CD4-positive, alpha-beta T cell (primary cell): Measurements from ENCODE around the gene CHRNB4. TPM values are rescaled to one million over a fixed set of nuclear protein-coding genes. Genes with fewer than 3 reads are reported as not detected.

Experiments
- ATAC-seq: fragments of 200-7000 bp; cut with Tn5 transposase; one replicate; pipeline ENCODE4 v1.10.0; 2022; ENCODE audit warnings: mild to moderate bottlenecking; ENCODE audit not compliant: poor library complexity
- CTCF ChIA-PET: fragments of 350-600 bp; sonication (Branson Sonifier 250); formaldehyde crosslinking; loops from one replicate; lab custom pipeline; 2021; ENCODE audit warnings: antibody characterized with exemption, inconsistent platforms; lab: Charles Lee
- POLR2A ChIA-PET: fragments of 350-600 bp; sonication (Branson Sonifier 250); formaldehyde crosslinking; loops from one replicate; lab custom pipeline; 2021; ENCODE audit warnings: antibody characterized with exemption, inconsistent platforms; lab: Charles Lee
- DNase-seq, 14 experiments: peaks; one replicate each; pipeline ENCODE4 v3.0.0-alpha.2; 2013 to 2020; ENCODE audit warnings: mixed read lengths in 2 of 14
- H3K27ac ChIP-seq, 2 donors: one replicate each; pipeline versions ENCODE4 v1.5.1 to v1.7.0; 2013; ENCODE audit warnings: low read length in 2 of 2, low read depth in 1 of 2, mild to moderate bottlenecking in 1 of 2
- H3K27me3 ChIP-seq, 2 experiments: 1 replicate in 1 of 2; 2 replicates in 1 of 2; pipeline versions ENCODE4 v1.6.1 to v1.7.0; 2013; ENCODE audit warnings: low read length in 2 of 2, control low read depth in 1 of 2, mild to moderate bottlenecking in 1 of 2, moderate library complexity in 1 of 2; ENCODE audit not compliant: insufficient read depth in 2 of 2, control insufficient read depth in 1 of 2
- H3K36me3 ChIP-seq: one replicate; pipeline ENCODE4 v1.6.1; 2013; ENCODE audit warnings: low read length, control low read depth; ENCODE audit not compliant: insufficient read depth
- H3K4me1 ChIP-seq: one replicate; pipeline ENCODE4 v1.6.1; 2013; ENCODE audit warnings: low read length, control low read depth; ENCODE audit not compliant: insufficient read depth
- H3K4me3 ChIP-seq: one replicate; pipeline ENCODE4 v1.5.1; 2013; ENCODE audit warnings: mild to moderate bottlenecking, low read length, moderate library complexity
- H3K9me3 ChIP-seq, 2 experiments: 1 replicate in 1 of 2; 2 replicates in 1 of 2; pipeline versions ENCODE4 v1.6.1 to v1.7.0; 2013; ENCODE audit warnings: low read length in 2 of 2, mild to moderate bottlenecking in 2 of 2, control low read depth in 1 of 2, moderate library complexity in 1 of 2; ENCODE audit not compliant: control insufficient read depth in 1 of 2, insufficient read depth in 1 of 2
- H3K27ac Mint-ChIP-seq: one replicate; pipeline ENCODE4 v1.8.0; 2020; ENCODE audit warnings: mixed read lengths
- H3K27me3 Mint-ChIP-seq: one replicate; pipeline ENCODE4 v1.8.0; 2021; ENCODE audit warnings: mixed read lengths
- H3K36me3 Mint-ChIP-seq: one replicate; pipeline ENCODE4 v1.8.0; 2021; ENCODE audit warnings: low read depth, mixed read lengths
- H3K4me1 Mint-ChIP-seq: one replicate; pipeline ENCODE4 v1.8.0; 2021; ENCODE audit warnings: low read depth, mixed read lengths
- H3K4me3 Mint-ChIP-seq: one replicate; pipeline ENCODE4 v1.8.0; 2020; ENCODE audit warnings: mild to moderate bottlenecking, mixed read lengths
- H3K9me3 Mint-ChIP-seq: one replicate; pipeline ENCODE4 v1.8.0; 2020; ENCODE audit warnings: mixed read lengths
- CTCF ChIP-seq: fragments of 200-600 bp; IDR thresholded peaks from one replicate; pipeline ENCODE4 v1.8.0; 2022; ENCODE audit warnings: antibody characterized with exemption, mild to moderate bottlenecking
- intact Hi-C, 2 experiments: fragments of 100-400 bp; cut with DNase I in 1 of 2; cut with micrococcal nuclease in 1 of 2; formaldehyde crosslinking; loops; one replicate each; pipeline versions ENCODE4 v1.15.1 to v1.9.0; 2023 to 2025; cut with DNase I, micrococcal nuclease
- total RNA-seq, 174 experiments: library from RNA in 2 of 174; stranded (reverse) in 2 of 174; gene quantifications; one replicate each; pipeline ENCODE4 v1.2.3 and lab custom pipeline; 2021 to 2026

The CHRNB4 gene
- total RNA-seq, 2 experiments from 2014 or later: not detected

- Histone ChIP-seq H3K4me3 (no peak overlapping the region), H3K36me3 (no peaks in the 10 kb centered on the region), H3K27me3 (peaks cover 0 to 7% of the 10 kb centered on the region in 2 experiments), H3K27ac (no peak overlapping the region), H3K9me3 (peaks cover 6 to 9% of the 10 kb centered on the region in 2 experiments), H3K4me1 (no peaks in the 10 kb centered on the region)
- Mint-ChIP-seq H3K4me1 (no peaks in the 10 kb centered on the region), H3K27ac (no peak overlapping the region), H3K4me3 (no peak overlapping the region), H3K36me3 (no peaks in the 10 kb centered on the region), H3K9me3 (no peaks in the 10 kb centered on the region), H3K27me3 (peaks cover 11% of the 10 kb centered on the region)
- no peak for TF ChIP-seq CTCF
- ChIA-PET CTCF (no interaction called here), POLR2A (no interaction called here)
- no peak for ATAC-seq
- DNase-seq: no peak
- intact Hi-C loops: no loop called here
Observed at GRCh38 chr15:78629031-78629715, 11.8 kb downstream of the CHRNB4 start.

GRCh38 chr15:78628227-78628626 is 12.8 kb downstream of the CHRNB4 start:
- DNase-seq (no peak), ATAC-seq (no peak)
- no peaks in the 10 kb centered on the region for H3K36me3 ChIP-seq
- Mint-ChIP-seq H3K4me1 (no peaks in the 10 kb centered on the region), H3K9me3 (no peaks in the 10 kb centered on the region), H3K36me3 (no peaks in the 10 kb centered on the region), H3K27me3 (peaks cover 19% of the 10 kb centered on the region), H3K4me3 (no peak overlapping the region), H3K27ac (no peak overlapping the region)
- no peaks in the 10 kb centered on the region for H3K4me1 ChIP-seq
- TF ChIP-seq CTCF: no peak
- ChIA-PET CTCF (no interaction called here), POLR2A (no interaction called here)
- peaks cover 0 to 5% of the 10 kb centered on the region in 2 experiments for H3K9me3 ChIP-seq
- no peak overlapping the region for H3K4me3 ChIP-seq
- intact Hi-C loops: no loop called here
- peaks cover 0 to 9% of the 10 kb centered on the region in 2 experiments for H3K27me3 ChIP-seq
- no peak overlapping the region for H3K27ac ChIP-seq

GRCh38 chr15:78627348-78627747 is 13.7 kb downstream of the CHRNB4 start:
- no peak overlapping the region for H3K4me3 ChIP-seq
- peaks cover 26% of the 10 kb centered on the region for H3K27me3 Mint-ChIP-seq
- H3K4me1 Mint-ChIP-seq: no peaks in the 10 kb centered on the region
- POLR2A ChIA-PET: no interaction called here
- no peak overlapping the region for H3K27ac Mint-ChIP-seq
- H3K9me3 ChIP-seq: no peaks in the 10 kb centered on the region
- no peak overlapping the region for H3K4me3 Mint-ChIP-seq
- H3K27me3 ChIP-seq: peaks cover 2 to 7% of the 10 kb centered on the region in 2 experiments
- no peak overlapping the region for H3K27ac ChIP-seq
- CTCF ChIA-PET: no interaction called here
- no peak for TF ChIP-seq CTCF
- H3K4me1 ChIP-seq: no peaks in the 10 kb centered on the region
- no peaks in the 10 kb centered on the region for H3K36me3 ChIP-seq
- H3K9me3 Mint-ChIP-seq: no peaks in the 10 kb centered on the region
- intact Hi-C loops: no loop called here
- ATAC-seq (no peak), DNase-seq (no peak)
- no peaks in the 10 kb centered on the region for H3K36me3 Mint-ChIP-seq
